ENCODE data around the gene NMNAT2.
A peak's percentile ranks its signal among the peaks of the same experiment; 100 is the strongest.
"Not testable (repeated sequence)": the region's sequence is repeated elsewhere in the genome, so short reads cannot be mapped to it uniquely, and the experiment has no call there.

Gene NMNAT2

DNA sequence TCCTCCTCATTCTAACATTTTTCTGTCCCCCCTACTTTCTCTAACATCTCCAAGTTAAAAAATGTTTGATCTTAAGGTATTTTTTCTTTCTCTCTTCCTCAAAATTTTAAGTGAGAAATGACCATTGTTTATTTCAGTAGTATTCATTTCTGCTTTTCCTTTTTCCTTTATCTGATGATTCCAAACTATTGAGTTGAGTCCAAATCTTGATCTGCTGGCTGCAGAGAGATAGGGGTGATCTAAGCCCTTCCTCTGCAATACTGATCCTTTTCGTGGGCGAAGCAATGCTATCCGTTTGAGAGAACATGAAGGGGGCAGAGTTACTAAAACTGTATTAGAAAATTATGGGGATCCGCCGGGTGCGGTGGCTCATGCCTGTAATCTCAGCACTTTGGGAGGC is 516 bp upstream of the NMNAT2 start:
- DNase-seq, result peak in 2 of 56 donors; percentile 1

DNA sequence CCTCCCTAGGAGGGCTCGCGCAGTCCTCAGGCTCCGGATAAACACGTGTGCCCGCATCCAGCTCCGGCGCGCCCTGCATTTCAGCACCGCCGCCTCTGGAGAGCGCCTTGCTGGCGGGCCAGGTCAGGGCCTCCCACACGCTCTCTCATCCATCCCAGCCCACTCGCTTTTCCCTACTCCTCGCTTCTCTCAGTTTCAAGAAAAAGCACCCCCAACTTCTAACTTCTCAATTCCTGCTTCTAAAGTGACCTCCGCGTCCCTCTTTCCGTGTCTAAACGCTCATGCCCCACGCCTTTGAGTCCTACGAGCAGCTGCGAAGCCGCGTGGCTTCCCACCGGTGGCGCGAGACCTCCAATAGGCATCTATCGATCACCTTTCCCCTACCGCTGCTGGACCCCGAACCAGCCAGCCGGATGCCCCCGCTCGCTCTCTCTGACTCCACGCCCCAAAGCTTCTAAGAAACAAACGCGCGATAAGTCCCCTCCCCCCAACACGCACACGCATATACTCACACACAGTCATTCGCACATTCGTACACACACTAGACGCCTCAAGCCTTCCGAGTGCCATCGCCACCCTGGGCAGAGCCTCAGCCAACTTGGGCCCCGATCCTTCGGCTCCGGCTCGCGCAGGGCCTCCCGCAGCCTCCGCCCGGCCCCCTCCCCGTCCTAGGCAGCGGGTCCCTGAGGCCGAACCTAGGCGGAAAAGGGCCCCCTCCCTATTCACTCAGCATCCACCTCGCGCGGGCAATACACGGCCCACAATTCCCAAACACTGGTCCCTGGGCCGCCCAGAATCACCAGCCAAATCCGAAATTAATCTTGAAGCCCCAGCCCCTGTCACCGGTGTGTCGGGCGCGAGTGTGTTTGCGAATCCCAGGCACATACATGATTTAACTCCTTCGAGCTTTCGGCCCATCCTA is 1.1 kb downstream of the NMNAT2 start:
- peak in 43 of 56 donors; percentile 1 to 68 (median 36) for DNase-seq

DNA sequence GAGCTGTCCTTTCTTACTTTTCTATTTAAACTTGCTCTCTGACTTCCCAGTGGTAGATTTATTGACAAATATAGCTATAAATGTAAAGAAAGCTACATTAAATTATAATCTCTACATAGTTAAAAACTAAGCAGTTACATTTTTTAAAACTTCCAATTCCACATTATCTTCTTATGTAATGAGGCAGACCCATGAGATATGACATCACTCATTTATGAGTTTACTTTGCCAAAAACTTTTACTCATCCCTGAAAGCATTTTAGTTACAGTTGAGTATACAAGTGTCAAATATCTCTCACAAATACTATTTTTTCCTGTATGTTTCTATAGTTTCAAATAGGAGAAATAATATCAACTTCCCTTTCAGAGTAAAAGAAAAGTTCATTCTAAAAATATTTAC is 3.8 kb downstream of the NMNAT2 start:
- no peak for DNase-seq

DNA sequence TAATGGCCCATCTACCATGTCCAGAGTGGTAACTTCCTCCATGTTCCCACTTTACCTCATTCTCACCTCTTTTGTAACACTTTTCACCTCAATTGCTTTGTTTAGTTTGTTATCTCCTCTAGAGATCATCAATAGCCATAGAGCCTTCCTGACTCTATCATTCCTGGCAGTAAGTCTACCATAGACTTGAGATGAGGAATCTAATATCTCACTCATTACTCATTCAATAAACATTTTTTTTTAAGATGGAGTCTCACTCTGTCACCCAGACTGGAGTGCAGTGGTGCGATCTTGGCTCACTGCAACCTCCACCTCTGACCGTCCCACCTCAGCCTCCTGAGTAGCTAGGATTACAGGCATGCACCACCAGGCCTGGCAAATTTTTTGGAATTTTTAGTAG is 7.1 kb downstream of the NMNAT2 start:
- no peak for DNase-seq

DNA sequence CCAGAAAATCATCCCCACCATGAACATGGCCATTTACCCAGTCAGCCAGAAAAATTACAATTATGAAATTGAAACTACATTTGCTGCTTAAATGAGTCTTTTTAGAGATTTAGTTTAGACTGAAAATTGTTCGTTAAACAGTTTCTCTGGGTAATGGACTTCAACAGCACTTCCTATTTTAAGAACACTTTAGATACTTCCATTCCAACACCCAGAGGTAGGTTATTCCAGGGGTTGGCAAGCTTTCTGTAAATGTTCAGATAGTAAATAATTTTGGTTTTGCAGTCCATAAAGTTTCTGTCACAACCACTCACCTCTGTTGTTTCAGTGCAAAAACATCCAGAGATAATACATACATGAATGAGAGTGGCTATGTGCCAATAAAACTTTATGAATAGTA is 10.2 kb downstream of the NMNAT2 start:
- no peak for DNase-seq

DNA sequence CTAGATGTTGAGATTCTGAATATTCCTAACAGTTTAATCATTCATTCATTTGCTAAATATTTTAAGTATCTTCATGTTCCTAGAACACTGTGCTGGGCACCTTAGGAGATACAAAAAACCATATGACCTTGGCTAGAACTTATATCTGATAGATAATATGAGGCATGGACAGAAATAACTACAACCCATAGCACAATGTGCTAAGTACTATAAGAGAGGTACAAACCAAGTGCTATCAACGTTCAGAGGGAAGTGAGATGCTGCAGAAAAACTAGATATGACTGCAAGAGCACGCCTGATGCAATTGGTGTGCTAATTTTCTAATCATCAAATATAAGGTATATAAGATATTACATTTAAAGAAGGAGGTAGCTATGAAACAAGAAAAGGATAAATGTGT is 10.7 kb downstream of the NMNAT2 start:
- DNase-seq, result no peak

DNA sequence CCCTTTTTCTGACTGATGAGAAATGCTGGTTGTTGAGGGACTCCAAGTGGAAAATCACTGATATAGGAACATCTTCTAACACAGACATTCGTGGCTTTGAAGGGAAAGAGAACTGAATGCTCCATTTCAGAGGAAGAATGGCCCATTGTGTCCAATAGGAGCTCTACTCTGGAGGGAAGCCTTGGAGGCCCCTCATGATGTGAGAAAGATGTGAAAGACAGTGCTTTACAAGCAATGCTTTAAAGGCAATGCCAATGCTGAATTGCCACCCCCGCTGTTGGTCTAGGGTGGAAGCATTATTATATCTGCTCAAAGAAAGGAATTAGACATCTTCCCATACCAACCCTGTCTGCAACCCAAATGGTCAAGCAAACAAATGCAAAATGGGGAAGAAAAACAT is 13.7 kb downstream of the NMNAT2 start:
- peak in 5 of 56 donors; percentile 4 to 22 (median 13) for DNase-seq

DNA sequence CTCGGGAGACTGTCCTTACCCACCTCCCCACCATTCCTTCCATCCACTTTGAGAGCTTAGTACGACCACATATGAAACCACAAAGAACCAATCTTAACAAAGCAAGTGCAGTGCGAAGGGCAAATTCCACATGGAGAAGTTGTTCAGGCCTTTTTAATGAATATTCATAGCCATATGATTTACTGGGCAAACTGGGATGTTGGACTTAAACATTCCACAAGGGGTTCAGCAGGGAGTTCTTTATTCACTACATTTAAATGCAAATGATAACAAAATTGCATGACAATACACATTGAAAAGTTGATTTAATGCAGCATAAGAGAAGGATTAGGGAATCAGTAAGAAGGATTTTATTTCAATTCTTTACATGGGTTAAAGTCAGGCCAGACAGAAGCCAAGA is 14.7 kb downstream of the NMNAT2 start:
- no peak for DNase-seq

DNA sequence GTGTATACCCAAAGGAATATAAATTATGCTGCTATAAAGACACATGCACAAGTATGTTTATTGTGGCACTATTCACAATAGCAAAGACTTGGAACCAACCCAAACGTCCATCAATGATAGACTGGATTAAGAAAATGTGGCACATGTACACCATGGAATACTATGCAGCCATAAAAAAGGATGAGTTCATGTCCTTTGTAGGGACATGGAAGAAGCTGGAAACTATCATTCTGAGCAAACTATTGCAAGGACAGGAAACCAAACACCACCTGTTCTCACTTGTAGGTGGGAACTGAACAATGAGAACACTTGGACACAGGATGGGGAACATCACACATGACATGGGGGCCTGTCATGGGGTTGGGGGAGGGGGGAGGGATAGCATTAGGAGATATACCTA is 16.6 kb downstream of the NMNAT2 start:
- DNase-seq, result not testable (repeated sequence)

DNA sequence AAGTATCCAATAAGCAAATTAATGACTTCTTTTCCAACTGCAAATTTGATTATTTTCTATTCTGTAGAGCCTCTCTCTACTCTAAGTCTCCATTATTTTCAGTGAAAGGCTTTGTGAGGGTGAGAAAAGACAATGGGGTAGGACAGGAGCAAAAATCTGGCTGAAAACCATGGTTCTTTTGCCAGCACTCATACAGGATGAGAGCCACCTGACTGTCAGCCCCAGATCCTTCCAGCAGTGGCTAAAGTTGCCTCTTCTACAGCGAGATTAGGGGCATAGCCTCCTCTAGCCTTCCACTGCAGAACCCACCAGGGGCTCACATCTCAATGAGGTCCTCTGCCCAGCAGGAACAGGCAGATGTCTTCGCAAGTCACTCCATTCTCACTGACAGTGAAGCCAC is 23.7 kb downstream of the NMNAT2 start:
- no peak for DNase-seq

DNA sequence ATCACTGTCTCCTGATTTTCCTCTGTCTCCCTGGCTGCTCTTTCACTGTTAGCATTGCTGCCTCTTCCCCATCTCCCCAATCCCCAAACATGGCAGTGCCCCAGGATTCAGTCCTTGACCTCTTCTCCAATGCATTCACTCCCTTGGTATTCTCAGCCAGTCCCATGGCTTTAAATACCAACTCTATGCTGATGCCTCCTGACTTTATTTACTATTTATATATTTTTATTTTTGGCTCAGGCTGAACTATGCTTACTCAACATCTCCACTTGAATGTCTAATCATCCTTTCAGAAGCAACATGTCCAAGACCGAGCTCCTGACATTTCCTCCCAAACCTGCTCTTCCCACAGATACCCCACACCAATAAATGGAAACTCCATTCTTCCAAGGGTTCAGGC is 26.3 kb downstream of the NMNAT2 start:
- DNase-seq, result no peak

DNA sequence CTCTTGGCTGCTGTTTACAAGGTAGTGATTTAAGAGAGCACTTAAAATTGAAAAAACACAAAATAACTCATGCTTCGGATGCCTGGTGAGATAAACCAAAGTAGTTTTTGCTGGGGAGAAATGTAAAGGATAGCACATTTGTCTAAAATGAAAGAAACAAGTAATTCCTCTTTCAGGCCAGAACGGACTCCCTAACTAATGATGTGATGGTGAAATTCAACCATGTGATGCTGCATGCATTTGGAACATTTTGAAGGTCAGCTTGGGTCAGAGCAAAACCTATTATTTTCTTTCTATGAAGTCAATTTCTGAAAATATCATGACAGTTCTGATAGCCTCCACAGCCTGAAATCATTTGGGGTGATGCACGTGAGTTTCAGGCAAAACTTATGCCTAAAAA is 27.6 kb downstream of the NMNAT2 start:
- DNase-seq, result no peak

DNA sequence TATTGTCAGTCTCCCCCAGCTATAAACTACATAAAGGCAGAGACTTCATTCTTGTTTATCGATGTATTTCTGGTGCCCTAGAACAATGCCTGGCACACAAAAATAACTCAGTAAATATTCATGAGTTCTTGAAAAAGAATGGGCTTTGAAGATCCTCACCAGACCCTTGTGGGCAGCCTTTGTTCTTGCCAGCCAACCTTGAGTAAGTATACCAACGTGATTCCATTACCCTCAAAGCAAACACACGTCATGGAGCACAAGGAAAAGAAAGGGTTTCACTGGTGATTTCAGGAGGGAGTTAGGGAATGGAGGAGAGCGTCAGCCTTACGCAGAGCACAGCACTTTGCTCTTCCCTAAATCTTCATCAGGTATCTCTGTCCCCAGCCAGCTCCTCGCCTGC is 29.4 kb downstream of the NMNAT2 start:
- DNase-seq, result no peak

DNA sequence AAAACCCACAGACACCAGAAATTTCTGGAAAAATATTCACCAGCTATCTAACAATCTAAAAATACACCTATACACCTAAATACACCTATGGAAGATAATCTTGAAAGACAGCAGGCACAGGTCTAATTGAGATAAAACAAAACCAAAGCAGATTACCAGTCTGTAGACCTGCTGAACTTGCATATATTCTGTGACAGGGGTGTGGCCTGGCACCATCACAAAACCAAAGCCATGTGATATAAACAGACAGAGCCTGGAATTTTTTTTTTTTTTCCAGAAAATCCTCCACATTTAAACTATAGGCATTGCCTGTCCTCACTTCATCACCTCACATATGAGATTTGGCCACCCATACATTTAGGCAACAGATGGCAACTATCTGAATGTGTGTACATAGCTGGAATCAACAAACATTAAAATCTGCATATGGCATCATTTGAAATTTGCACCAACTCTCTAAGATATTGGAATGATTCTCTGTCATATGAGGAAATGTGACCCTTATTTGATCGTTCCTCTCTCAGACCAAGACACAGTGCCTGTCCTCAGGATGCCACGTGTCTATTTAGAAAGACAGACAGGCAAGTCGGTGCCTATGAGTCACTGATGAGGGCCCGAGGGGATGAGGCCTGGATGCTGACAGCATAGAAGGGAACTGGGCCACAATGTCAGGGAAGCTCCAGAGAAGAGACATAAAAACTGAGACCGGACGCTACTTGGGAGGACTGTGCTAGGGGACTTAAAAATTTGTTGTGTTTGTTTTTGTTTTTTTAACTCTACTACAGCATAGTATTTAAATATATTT is 32.6 kb downstream of the NMNAT2 start:
- no peak for DNase-seq

DNA sequence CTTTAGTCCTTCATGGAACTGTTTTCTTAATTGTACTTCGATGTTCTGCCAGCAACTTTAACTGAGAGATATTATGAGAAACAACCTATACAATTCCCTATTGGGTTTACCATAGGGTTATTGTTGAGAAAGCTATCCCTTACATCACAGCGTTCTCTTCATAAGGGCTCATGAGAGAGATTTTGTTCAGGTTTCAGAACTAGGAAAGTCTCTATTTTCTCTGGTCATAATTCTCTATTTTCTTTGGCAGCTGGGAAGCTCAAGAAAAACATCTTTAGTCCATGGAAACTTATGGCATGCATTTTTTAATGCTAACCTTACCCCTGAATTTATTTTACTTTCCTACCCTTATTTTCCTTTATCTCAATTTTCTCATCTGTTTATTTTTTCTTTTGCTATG is 38.2 kb downstream of the NMNAT2 start:
- no peak for DNase-seq

DNA sequence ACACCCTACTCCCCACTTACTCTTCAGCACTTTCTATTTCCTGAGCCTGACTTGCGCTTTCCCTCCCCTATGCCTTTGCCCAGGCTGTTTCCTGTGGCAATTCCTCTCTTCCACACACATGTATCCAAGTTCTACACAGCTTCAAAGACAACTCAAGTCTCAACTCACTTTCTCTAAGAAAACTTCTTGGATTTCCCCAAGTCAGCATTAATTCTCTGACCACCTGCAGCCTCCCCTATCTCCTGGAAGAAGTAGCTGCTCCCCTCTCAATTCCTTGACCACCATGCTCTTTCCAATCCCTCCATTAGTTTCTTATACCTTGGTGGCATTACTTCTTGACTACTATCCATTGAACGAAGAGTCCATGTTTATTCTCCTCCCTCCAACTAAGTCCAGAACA is 42.8 kb downstream of the NMNAT2 start:
- DNase-seq, result no peak

DNA sequence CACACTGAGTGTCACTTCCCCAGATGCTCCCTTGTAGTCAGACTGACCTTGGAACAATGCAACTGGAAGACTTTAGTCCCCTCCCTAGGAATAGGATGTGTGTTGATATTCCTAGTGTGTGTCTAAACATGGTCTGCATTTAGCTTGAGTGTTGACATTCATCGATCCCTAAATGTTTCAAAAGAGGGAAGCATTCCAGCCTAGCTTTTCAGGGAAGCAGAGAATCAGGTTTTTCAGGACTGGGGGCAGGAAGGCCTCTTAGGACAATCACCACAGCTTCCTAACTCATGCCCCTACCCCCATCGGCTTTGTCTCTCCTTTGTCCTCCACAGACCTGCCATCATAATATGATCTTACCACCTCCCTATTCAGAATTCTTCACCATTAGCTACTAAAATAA is 43.4 kb downstream of the NMNAT2 start:
- no peak for DNase-seq

DNA sequence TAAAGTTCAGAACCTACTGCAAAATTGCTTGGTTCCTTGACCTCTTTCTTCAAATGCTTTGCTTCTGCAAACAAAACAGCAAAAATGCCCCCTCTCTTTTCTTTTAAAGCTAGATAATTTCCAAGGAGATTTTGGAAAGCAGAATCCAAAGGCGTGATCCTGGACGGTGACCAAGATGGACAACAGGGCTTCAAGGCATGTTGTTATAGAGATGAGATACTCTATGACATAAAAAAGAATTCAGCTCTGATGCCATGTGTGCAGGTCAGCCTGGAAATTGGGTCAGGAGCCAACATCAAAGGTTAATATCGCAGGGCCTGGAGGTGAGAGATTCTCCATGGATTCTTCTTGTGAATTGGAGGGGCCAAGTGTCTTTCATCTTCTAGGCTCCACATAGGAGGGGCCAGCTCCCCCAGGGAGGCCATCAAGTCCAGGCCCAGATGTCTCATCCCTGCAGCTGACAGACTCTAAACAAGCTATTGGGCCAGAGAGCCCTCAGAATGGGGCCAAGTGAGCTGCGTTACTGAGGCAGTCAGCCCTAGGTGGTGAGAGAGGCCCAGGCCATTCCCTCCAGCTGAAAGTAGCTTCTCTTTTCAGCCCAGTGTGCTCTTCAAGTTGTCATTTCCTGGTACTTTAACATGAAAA is 45.5 kb downstream of the NMNAT2 start:
- DNase-seq, result no peak

DNA sequence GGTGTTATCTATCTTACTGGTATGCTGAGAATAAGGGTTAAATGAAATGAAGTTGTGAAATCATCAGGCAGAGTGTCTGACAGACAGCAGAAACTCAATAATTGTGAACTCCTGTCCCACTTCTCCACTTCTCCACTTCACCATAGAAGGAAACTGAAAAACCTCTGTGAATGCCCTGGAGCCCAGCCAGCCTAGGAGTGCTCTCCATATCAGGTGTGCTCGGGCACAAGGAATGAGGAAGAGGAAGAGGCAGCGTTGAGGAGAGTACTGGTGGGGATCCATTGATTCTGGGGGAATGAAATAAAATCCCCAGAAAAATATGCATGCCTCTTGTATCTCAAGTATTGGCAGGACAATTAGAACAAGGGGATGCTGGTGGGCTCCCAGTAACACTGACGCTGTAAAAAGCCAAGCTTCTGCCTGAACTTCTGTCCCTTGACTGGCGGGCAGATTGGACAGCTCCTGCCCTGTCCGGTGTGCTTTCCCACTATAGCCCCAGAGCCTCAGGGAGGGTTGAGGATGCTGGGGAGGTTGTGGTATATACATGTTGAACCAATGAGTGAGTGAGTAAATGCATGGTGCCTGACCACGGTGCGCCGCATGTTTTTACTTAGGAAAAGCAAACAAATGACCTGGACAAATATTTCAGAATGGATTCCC is 47.7 kb downstream of the NMNAT2 start:
- DNase-seq, result no peak

DNA sequence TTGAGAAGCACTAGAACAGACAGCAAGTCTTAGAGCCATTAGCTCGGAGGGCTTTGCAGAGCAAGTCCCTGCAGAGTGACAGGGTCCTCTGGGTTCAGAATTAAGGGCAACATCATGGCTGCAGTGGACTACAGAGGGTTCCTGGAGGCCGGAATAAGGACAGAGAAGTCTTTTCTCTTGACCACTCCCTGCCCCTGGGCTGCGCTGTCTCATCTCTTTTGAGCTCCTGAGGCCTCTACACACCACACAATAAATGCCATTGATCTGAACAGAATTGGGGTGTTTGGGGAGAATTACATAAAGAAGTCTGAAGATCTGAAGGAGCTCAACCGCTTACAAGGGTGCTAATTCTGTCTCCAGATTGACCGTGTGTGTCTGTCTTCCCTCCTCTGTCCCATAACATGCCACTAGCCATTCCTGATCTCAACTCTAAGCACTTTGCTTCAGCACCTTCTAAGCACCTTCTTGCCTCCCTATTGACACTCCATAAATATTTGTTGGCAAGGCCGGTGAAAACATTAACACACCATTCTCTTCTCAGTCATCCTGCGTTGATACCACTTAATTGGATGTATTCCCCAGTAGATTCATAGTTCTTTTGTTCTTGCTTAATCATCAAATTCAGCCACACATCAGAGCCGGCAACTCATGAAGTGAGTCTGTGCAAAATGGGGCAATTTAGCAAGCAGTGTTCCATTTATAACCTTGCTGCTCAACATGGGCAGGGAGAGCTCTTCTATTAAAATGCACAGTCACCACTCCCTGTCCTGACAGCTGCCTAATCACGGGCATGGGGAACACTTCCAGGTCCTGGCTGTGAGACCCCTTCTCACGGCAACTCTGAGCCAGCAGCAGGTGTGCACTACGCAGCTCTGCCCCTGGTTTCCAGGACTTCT is 49.7 kb downstream of the NMNAT2 start:
- peak in 12 of 56 donors; percentile 1 to 31 (median 8) for DNase-seq

Measured in nucleus accumbens (tissue), 56 donors.